IPS-11a (cell line): ENCODE data around the gene PIGV.
"Not testable (repeated sequence)": the region's sequence is repeated elsewhere in the genome, so short reads cannot be mapped to it uniquely, and the experiment has no call there.

ENCODE experiments used
- H3K4me3 ChIP-seq: one replicate; pipeline ENCODE4 v1.5.1; 2013; ENCODE audit warnings: low read depth, low read length, control low read depth

The PIGV gene

GRCh38 chr1:26831059-26831458 is 43.3 kb downstream of the PIGV start:
- H3K4me3 ChIP-seq: no peak overlapping the region

GRCh38 chr1:26831546-26832248 is 43.9 kb downstream of the PIGV start:
- no peak overlapping the region for H3K4me3 ChIP-seq

GRCh38 chr1:26832249-26832960 is 44.7 kb downstream of the PIGV start:
- H3K4me3 ChIP-seq: no peak overlapping the region

- no peak overlapping the region for H3K4me3 ChIP-seq
Observed at GRCh38 chr1:26833432-26834405, 46.0 kb downstream of the PIGV start.

- H3K4me3 ChIP-seq: not testable (repeated sequence)
Observed at GRCh38 chr1:26837665-26838064, 49.9 kb downstream of the PIGV start.

- H3K4me3 ChIP-seq: no peak overlapping the region
Observed at GRCh38 chr1:26838474-26839338, 51.0 kb downstream of the PIGV start.

- no peak overlapping the region for H3K4me3 ChIP-seq
Observed at GRCh38 chr1:26839339-26839722, 51.6 kb downstream of the PIGV start.

GRCh38 chr1:26839779-26840178 is 52.0 kb downstream of the PIGV start:
- H3K4me3 ChIP-seq: no peak overlapping the region

- H3K4me3 ChIP-seq: no peak overlapping the region
Observed at GRCh38 chr1:26844424-26845196, 56.9 kb downstream of the PIGV start.

GRCh38 chr1:26847826-26848225 is 60.1 kb downstream of the PIGV start:
- H3K4me3 ChIP-seq: not testable (repeated sequence)
